Measurements from ENCODE around the gene FGFR2. TPM values are rescaled to one million over a fixed set of nuclear protein-coding genes. Genes with fewer than 3 reads are reported as not detected.

FGFR2 gene
- total RNA-seq, 1 experiment from 2014 or later = 286 TPM

- H3K27me3 Mint-ChIP-seq (ENCODE audit: insufficient read depth, unreplicated experiment) = no peaks in the 10 kb centered on the region
- TF ChIP-seq CTCF (IDR thresholded peaks at IDR 0.05; ENCODE audit: insufficient read depth in 1 of 2, low read depth in 1 of 2, low read length in 1 of 2, severe bottlenecking in 1 of 2, unreplicated experiment in 1 of 2) = no peak
- no TSS peak for BruUV-seq (replicated peaks)
- ChIA-PET CTCF (no interaction called here), POLR2A (no interaction called here)
- no peaks in the 10 kb centered on the region for H3K9me3 ChIP-seq
- peaks cover 21% of the 10 kb centered on the region for H3K4me1 Mint-ChIP-seq (ENCODE audit: low read depth, unreplicated experiment)
- H3K4me1 ChIP-seq = no peaks in the 10 kb centered on the region; the same call in 1 of the 2 replicates
- no peaks in the 10 kb centered on the region for H3K27me3 ChIP-seq (replicated peaks; ENCODE audit: control insufficient read depth, insufficient read depth, low read length)
- H3K4me3 ChIP-seq (ENCODE audit: low read depth, low read length) = no peak overlapping the region
- no peak overlapping the region for H3K27ac Mint-ChIP-seq (ENCODE audit: unreplicated experiment)
- H3K36me3 ChIP-seq (ENCODE audit: control insufficient read depth, insufficient read depth, low read length) = no peaks in the 10 kb centered on the region; the same call in 1 of the 2 replicates
- no peaks in the 10 kb centered on the region for H3K36me3 Mint-ChIP-seq (ENCODE audit: insufficient read depth, unreplicated experiment)
- no peak for DNase-seq
- H3K4me3 Mint-ChIP-seq (ENCODE audit: unreplicated experiment) = no peak overlapping the region
- intact Hi-C loops (cut with micrococcal nuclease; ENCODE audit: unreplicated experiment) = no loop called here
- H3K9me3 Mint-ChIP-seq (ENCODE audit: unreplicated experiment) = no peaks in the 10 kb centered on the region
Observed at GRCh38 chr10:121464517-121464916, 133.7 kb downstream of the FGFR2 start.

- H3K27ac Mint-ChIP-seq (ENCODE audit: unreplicated experiment) = no peak overlapping the region
- intact Hi-C loops (cut with micrococcal nuclease; ENCODE audit: unreplicated experiment) = no loop called here
Observed at GRCh38 chr10:121462955-121463354, 135.3 kb downstream of the FGFR2 start.

GRCh38 chr10:121462281-121462680 lies 136.0 kb downstream of the FGFR2 start:
- H3K4me1 ChIP-seq = no peaks in the 10 kb centered on the region; the same call in 1 of the 2 replicates
- H3K27ac Mint-ChIP-seq (ENCODE audit: unreplicated experiment) = no peak overlapping the region
- ChIA-PET CTCF (no interaction called here), POLR2A (no interaction called here)
- no peaks in the 10 kb centered on the region for H3K9me3 Mint-ChIP-seq (ENCODE audit: unreplicated experiment)
- no peaks in the 10 kb centered on the region for H3K27me3 Mint-ChIP-seq (ENCODE audit: insufficient read depth, unreplicated experiment)
- no TSS peak for BruUV-seq (replicated peaks)
- no peaks in the 10 kb centered on the region for H3K27me3 ChIP-seq (replicated peaks; ENCODE audit: control insufficient read depth, insufficient read depth, low read length)
- no peak overlapping the region for H3K4me3 Mint-ChIP-seq (ENCODE audit: unreplicated experiment)
- intact Hi-C loops (cut with micrococcal nuclease; ENCODE audit: unreplicated experiment) = no loop called here
- H3K9me3 ChIP-seq = no peaks in the 10 kb centered on the region
- no peak for TF ChIP-seq CTCF (IDR thresholded peaks at IDR 0.05; ENCODE audit: insufficient read depth in 1 of 2, low read depth in 1 of 2, low read length in 1 of 2, severe bottlenecking in 1 of 2, unreplicated experiment in 1 of 2)
- H3K4me3 ChIP-seq (ENCODE audit: low read depth, low read length) = no peak overlapping the region
- no peaks in the 10 kb centered on the region; the same call in 1 of the 2 replicates for H3K36me3 ChIP-seq (ENCODE audit: control insufficient read depth, insufficient read depth, low read length)
- no peaks in the 10 kb centered on the region for H3K36me3 Mint-ChIP-seq (ENCODE audit: insufficient read depth, unreplicated experiment)
- peaks cover 17% of the 10 kb centered on the region for H3K4me1 Mint-ChIP-seq (ENCODE audit: low read depth, unreplicated experiment)
- DNase-seq = peak in 1 of 2 experiments; percentile 3

More at GRCh38 chr10:121462955-121463354, 135.3 kb downstream of the FGFR2 start:
- Histone ChIP-seq H3K36me3 (ENCODE audit: control insufficient read depth, insufficient read depth, low read length) (no peaks in the 10 kb centered on the region; the same call in 1 of the 2 replicates), H3K9me3 (no peaks in the 10 kb centered on the region), H3K27me3 (replicated peaks; ENCODE audit: control insufficient read depth, insufficient read depth, low read length) (no peaks in the 10 kb centered on the region), H3K4me3 (ENCODE audit: low read depth, low read length) (no peak overlapping the region), H3K4me1 (no peaks in the 10 kb centered on the region; the same call in 1 of the 2 replicates)
- no peaks in the 10 kb centered on the region for H3K27me3 Mint-ChIP-seq (ENCODE audit: insufficient read depth, unreplicated experiment)
- H3K36me3 Mint-ChIP-seq (ENCODE audit: insufficient read depth, unreplicated experiment) = no peaks in the 10 kb centered on the region
- no TSS peak for BruUV-seq (replicated peaks)
- ChIA-PET CTCF (no interaction called here), POLR2A (no interaction called here)
- H3K9me3 Mint-ChIP-seq (ENCODE audit: unreplicated experiment) = no peaks in the 10 kb centered on the region
- no peak for DNase-seq
- peaks cover 17% of the 10 kb centered on the region for H3K4me1 Mint-ChIP-seq (ENCODE audit: low read depth, unreplicated experiment)
- no peak overlapping the region for H3K4me3 Mint-ChIP-seq (ENCODE audit: unreplicated experiment)
- TF ChIP-seq CTCF (IDR thresholded peaks at IDR 0.05; ENCODE audit: insufficient read depth in 1 of 2, low read depth in 1 of 2, low read length in 1 of 2, severe bottlenecking in 1 of 2, unreplicated experiment in 1 of 2) = no peak
